NT2/D1 (cell line): ENCODE measurements around the gene KRT13.

Experiments used
- SUZ12 ChIP-seq: IDR thresholded peaks from 2 replicates; pipeline ENCODE4 v1.6.1; 2011; ENCODE audit not compliant: insufficient read length, insufficient read depth; ENCODE audit errors: extremely low read depth
- YY1 ChIP-seq: IDR thresholded peaks from 2 replicates; pipeline ENCODE4 v1.6.1; 2011; ENCODE audit not compliant: insufficient read length, insufficient read depth
- ZNF274 ChIP-seq: IDR thresholded peaks from 2 replicates; pipeline ENCODE4 v1.6.1; 2011; ENCODE audit warnings: mild to moderate bottlenecking, low read depth, low read length

- no peak for TF ChIP-seq YY1
- TF ChIP-seq ZNF274: no peak
- no peak for TF ChIP-seq SUZ12
Measured at GRCh38 chr17:41536741-41537613, 31.6 kb upstream of the KRT13 start.
